Spleen (tissue), 11 donors: ENCODE measurements around the gene PRAMEF15. TPM values are rescaled to one million over a fixed set of nuclear protein-coding genes. Genes with fewer than 3 reads are reported as not detected.
A peak's percentile ranks its signal among the peaks of the same experiment; 100 is the strongest.
"Not testable (repeated sequence)": the region's sequence is repeated elsewhere in the genome, so short reads cannot be mapped to it uniquely, and the experiment has no call there.

Source experiments
- DNase-seq: peaks from one replicate; pipeline ENCODE4 v3.0.0-alpha.2; 2020
- H3K27ac ChIP-seq, 8 donors: fragments of 200-600 bp; sonication (generic) in 7 of 8; 1 replicate in 4 of 8; 2 replicates in 4 of 8; pipeline versions ENCODE4 v1.5.0 to v1.8.0; 2016 to 2021; ENCODE audit warnings: inconsistent platforms in 4 of 8, mild to moderate bottlenecking in 4 of 8, moderate library complexity in 1 of 8
- H3K27me3 ChIP-seq, 7 donors: fragments of 200-600 bp; sonication (generic) in 6 of 7; replicated peaks in 1 of 7; 1 replicate in 4 of 7; 2 replicates in 3 of 7; pipeline versions ENCODE4 v1.5.0 to v1.8.0; 2016 to 2021; ENCODE audit warnings: inconsistent platforms in 3 of 7, mild to moderate bottlenecking in 1 of 7
- H3K36me3 ChIP-seq, 6 donors: fragments of 200-600 bp; sonication (generic) in 5 of 6; 1 replicate in 4 of 6; 2 replicates in 2 of 6; pipeline versions ENCODE4 v1.5.0 to v1.8.0; 2016 to 2021; ENCODE audit warnings: inconsistent platforms in 2 of 6
- H3K4me1 ChIP-seq, 6 donors: fragments of 200-600 bp; sonication (generic) in 5 of 6; 1 replicate in 3 of 6; 2 replicates in 3 of 6; pipeline versions ENCODE4 v1.5.0 to v1.8.0; 2016 to 2021; ENCODE audit warnings: inconsistent platforms in 3 of 6
- H3K4me3 ChIP-seq, 8 donors: fragments of 200-600 bp; sonication (generic) in 7 of 8; 1 replicate in 4 of 8; 2 replicates in 4 of 8; pipeline versions ENCODE4 v1.5.0 to v1.8.0; 2016 to 2021; ENCODE audit warnings: inconsistent platforms in 4 of 8, mild to moderate bottlenecking in 4 of 8, moderate library complexity in 2 of 8
- H3K9me3 ChIP-seq, 8 donors: fragments of 200-600 bp; sonication (generic) in 7 of 8; 1 replicate in 4 of 8; 2 replicates in 4 of 8; pipeline versions ENCODE4 v1.5.0 to v1.8.0; 2016 to 2021; ENCODE audit warnings: inconsistent platforms in 4 of 8
- WGBS, 5 donors: extraction: QIAGEN DNeasy Blood & Tissue Kit in 3 of 5; methylation state at CpG; one replicate each; pipeline versions ENCODE4 v1.1.5 to v1.1.7; 2013 to 2018; 5-methylcytosine and 5-hydroxymethylcytosine counted together
- intact Hi-C: fragments of 100-400 bp; cut with DNase I; formaldehyde crosslinking; loops from one replicate; pipeline ENCODE4 v1.15.0; 2023; ENCODE audit warnings: low total_unique reads
- polyA plus RNA-seq, 3 donors: library from polyadenylated mRNA; stranded (reverse); fragments of 200-250 nt; gene quantifications; one replicate each; pipeline ENCODE4 v1.2.1, GENCODE V29; 2013
- small RNA-seq, 4 donors: library from RNA; depleted of rRNA; stranded (forward); fragments of <200 nt; gene quantifications; one replicate each; pipeline ENCODE3, GENCODE V24; 2016
- total RNA-seq, 7 donors: library from RNA; depleted of rRNA in 3 of 7; stranded (reverse); fragments of >200 nt in 3 of 7; fragmentation: NEBNext Ultra II Directional in 4 of 7; extraction: Animal tissue kit (Norgen Biotek cat#: 25700) in 4 of 7; gene quantifications; one replicate each; pipeline versions ENCODE4 v1.1.0 to v1.2.1, GENCODE V29; 2016 to 2021
- TF ChIP-seq, protein P1 (sequence below), 11 experiments: fragments of 200-600 bp in 7 of 11; fragments of 450-650 bp in 4 of 11; sonication (generic) in 4 of 11; IDR thresholded peaks in 8 of 11; conservative IDR thresholded peaks in 3 of 11; 1 replicate in 7 of 11; 2 replicates in 4 of 11; pipeline versions ENCODE4 v1.4.0 to v1.8.0; 2016 to 2021; ENCODE audit warnings: antibody characterized with exemption in 11 of 11, inconsistent platforms in 4 of 11, mild to moderate bottlenecking in 1 of 11
- donor health status: healthy with polysubstance abuse.
- donor health status: DM: no; HTN: no; CAD: no; lungs with moderate emphysema.
- donor health status: DM: no; HTN: no; CAD: no.
- donor health status: Bipolar disorder and iron deficiency.
- donor health status: healthy.
- donor health status: DM: no; HTN: no; CAD: no.
- donor health status: DM: yes; HTN: yes; CAD: no.

Gene PRAMEF15
- total and polyA plus RNA-seq, 10 donors, result not detected

GRCh38 chr1:13353476-13353875 is 38.1 kb downstream of the PRAMEF15 start:
- 85 to 98% (median 92%) methylated on average over 6 to 8 of the region's 8 CpGs for WGBS, 5 donors
- H3K4me1 ChIP-seq, result not testable (repeated sequence)

DNA sequence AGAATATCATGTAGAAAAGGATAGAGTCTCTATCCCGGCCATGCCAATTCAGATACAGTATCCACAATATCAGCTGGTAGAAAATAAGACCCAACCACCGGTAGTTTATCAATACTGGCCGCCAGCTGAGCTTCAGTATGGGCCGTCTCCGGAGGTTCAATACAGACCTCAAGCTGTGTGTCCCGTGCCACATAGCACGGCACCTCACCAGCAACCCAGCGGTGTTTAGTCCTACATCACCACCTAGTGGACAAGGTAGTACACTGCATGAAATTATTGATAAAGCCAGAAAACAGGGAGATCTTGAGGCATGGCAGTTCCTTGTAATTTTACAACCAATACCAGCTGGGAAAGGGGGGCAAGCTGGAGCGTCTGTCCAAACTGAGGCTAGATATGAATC is 39.1 kb downstream of the PRAMEF15 start:
- H3K27ac ChIP-seq, intact Hi-C loops, H3K4me1 ChIP-seq, H3K4me3 ChIP-seq, DNase-seq, H3K36me3 ChIP-seq, H3K27me3 ChIP-seq: not testable (repeated sequence)
- WGBS, 5 donors, result 0 to 6% (median 0%) methylated on average over 1 to 2 of the region's 9 CpGs; no CpG with 5 or more reads in 2 of the 5 donors
- H3K9me3 ChIP-seq, result peaks cover 0 to 30% (median 19%) of the 10 kb centered on the region in 8 donors

More at GRCh38 chr1:13353476-13353875, 38.1 kb downstream of the PRAMEF15 start:
- H3K9me3 ChIP-seq, result peaks cover 0 to 30% (median 19%) of the 10 kb centered on the region in 8 donors
- H3K27me3 ChIP-seq, H3K27ac ChIP-seq, DNase-seq, H3K36me3 ChIP-seq, H3K4me3 ChIP-seq, intact Hi-C loops: not testable (repeated sequence)

GRCh38 chr1:13356774-13357173 is 41.4 kb downstream of the PRAMEF15 start:
- intact Hi-C loops, result not testable (repeated sequence)
- H3K9me3 ChIP-seq, result peaks cover 0 to 25% (median 19%) of the 10 kb centered on the region in 8 donors

DNA sequence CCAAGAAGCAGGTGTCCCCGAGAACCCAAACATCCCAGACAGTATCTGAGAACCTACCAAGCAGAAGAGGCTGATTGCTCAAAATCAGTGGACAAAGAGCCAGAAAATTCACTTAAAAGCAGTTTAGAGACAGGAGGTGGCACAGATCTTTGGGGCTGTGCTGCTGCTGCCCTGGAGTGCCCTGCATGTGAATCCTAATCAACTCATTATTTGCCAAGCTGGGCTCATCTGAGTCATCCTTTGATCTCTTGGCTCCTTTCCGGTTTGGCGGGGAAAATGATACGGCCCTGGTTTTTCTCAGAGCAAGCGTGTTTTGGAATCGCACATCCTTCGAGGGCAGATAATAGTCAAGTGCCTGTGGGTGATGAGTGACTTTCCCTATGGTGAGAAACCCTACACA is 47.0 kb downstream of the PRAMEF15 start:
- H3K27ac ChIP-seq, H3K4me3 ChIP-seq, H3K9me3 ChIP-seq, H3K4me1 ChIP-seq, H3K36me3 ChIP-seq, intact Hi-C loops, DNase-seq, H3K27me3 ChIP-seq: not testable (repeated sequence)
- WGBS, 5 donors, result 63 to 92% (median 80%) methylated on average over 1 of the region's 7 CpGs; no CpG with 5 or more reads in 1 of the 5 donors

More at GRCh38 chr1:13356774-13357173, 41.4 kb downstream of the PRAMEF15 start:
- H3K4me3 ChIP-seq, H3K27ac ChIP-seq, DNase-seq, H3K27me3 ChIP-seq, H3K36me3 ChIP-seq, H3K4me1 ChIP-seq: not testable (repeated sequence)
- TF ChIP-seq, protein P1, sequence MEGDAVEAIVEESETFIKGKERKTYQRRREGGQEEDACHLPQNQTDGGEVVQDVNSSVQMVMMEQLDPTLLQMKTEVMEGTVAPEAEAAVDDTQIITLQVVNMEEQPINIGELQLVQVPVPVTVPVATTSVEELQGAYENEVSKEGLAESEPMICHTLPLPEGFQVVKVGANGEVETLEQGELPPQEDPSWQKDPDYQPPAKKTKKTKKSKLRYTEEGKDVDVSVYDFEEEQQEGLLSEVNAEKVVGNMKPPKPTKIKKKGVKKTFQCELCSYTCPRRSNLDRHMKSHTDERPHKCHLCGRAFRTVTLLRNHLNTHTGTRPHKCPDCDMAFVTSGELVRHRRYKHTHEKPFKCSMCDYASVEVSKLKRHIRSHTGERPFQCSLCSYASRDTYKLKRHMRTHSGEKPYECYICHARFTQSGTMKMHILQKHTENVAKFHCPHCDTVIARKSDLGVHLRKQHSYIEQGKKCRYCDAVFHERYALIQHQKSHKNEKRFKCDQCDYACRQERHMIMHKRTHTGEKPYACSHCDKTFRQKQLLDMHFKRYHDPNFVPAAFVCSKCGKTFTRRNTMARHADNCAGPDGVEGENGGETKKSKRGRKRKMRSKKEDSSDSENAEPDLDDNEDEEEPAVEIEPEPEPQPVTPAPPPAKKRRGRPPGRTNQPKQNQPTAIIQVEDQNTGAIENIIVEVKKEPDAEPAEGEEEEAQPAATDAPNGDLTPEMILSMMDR (IDR thresholded peaks at IDR 0.05 in 8 of 11, conservative IDR thresholded peaks at IDR 0.05 in 3 of 11), result peak in 9 of 11 experiments; percentile 19 to 68 (median 52)
- WGBS, 5 donors, result 0 to 4% (median 1%) methylated on average over 5 of the region's 5 CpGs

DNA sequence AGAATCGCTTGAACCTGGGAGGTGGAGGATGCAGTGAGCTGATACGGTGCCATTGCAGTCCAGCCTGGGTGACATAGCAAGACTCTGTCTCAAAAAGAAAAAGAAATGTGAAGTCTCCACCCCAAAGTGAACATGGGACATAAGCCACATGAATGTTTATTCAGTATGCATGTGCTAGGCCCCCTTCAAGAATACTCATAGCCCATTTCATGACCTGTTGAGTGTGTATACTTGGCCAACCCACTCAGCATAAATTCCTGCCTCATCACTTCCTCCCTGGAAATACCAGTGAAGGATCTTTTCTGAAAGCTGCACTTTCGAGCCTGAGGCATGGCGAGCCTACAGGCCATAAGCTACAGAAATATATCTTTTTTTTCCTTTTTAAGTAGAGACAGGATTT is 49.5 kb downstream of the PRAMEF15 start:
- 62 to 83% (median 70%) methylated on average over 2 to 3 of the region's 4 CpGs for WGBS, 5 donors
- DNase-seq, intact Hi-C loops: not testable (repeated sequence)

GRCh38 chr1:13366536-13366935 is 51.2 kb downstream of the PRAMEF15 start:
- WGBS, 5 donors, result 66 to 90% (median 77%) methylated on average over 3 of the region's 3 CpGs
- not testable (repeated sequence) for H3K36me3 ChIP-seq

More for the DNA sequence above, 49.5 kb downstream of the PRAMEF15 start:
- not testable (repeated sequence) for H3K27ac ChIP-seq, H3K27me3 ChIP-seq, H3K4me3 ChIP-seq, H3K4me1 ChIP-seq, H3K9me3 ChIP-seq, H3K36me3 ChIP-seq

GRCh38 chr1:13368544-13368943 is 53.2 kb downstream of the PRAMEF15 start:
- H3K4me3 ChIP-seq, H3K27ac ChIP-seq, H3K9me3 ChIP-seq, DNase-seq, H3K4me1 ChIP-seq, intact Hi-C loops, H3K36me3 ChIP-seq: not testable (repeated sequence)
- peaks cover 0 to 11% (median 0%) of the 10 kb centered on the region in 7 donors for H3K27me3 ChIP-seq
- 69 to 79% (median 73%) methylated on average over 3 to 4 of the region's 4 CpGs for WGBS, 5 donors

More at GRCh38 chr1:13366536-13366935, 51.2 kb downstream of the PRAMEF15 start:
- intact Hi-C loops, H3K9me3 ChIP-seq, H3K4me3 ChIP-seq, H3K27ac ChIP-seq, H3K4me1 ChIP-seq, DNase-seq: not testable (repeated sequence)
- H3K27me3 ChIP-seq, result peaks cover 0 to 11% (median 0%) of the 10 kb centered on the region in 7 donors

Small RNAs within 50 kb of the gene (small RNA-seq; reads per million reads assigned to genes)
- 0 reads per million in 4 donors for gene RNU6-771P

Other genes with a start within 250 kb of the PRAMEF15 start
- not detected for gene PRAMEF25, start 244.8 kb upstream of the PRAMEF15 start, total RNA-seq
- gene PRAMEF25, start 244.8 kb upstream of the PRAMEF15 start, polyA plus RNA-seq, result not detected
- not detected for gene HNRNPCL2, start 198.7 kb upstream of the PRAMEF15 start, total RNA-seq
- not detected for gene HNRNPCL2, start 198.7 kb upstream of the PRAMEF15 start, polyA plus RNA-seq
- gene PRAMEF26, start 159.6 kb upstream of the PRAMEF15 start, total RNA-seq, result not detected
- gene PRAMEF26, start 159.6 kb upstream of the PRAMEF15 start, polyA plus RNA-seq, result not detected
- gene HNRNPCL4, start 149.9 kb upstream of the PRAMEF15 start, total RNA-seq, result not detected
- gene HNRNPCL4, start 149.9 kb upstream of the PRAMEF15 start, polyA plus RNA-seq, result not detected
- gene PRAMEF9, start 143.7 kb upstream of the PRAMEF15 start, total RNA-seq, result not detected
- gene PRAMEF9, start 143.7 kb upstream of the PRAMEF15 start, polyA plus RNA-seq, result not detected
- gene PRAMEF13, start 114.2 kb upstream of the PRAMEF15 start, total RNA-seq, result not detected
- not detected for gene PRAMEF13, start 114.2 kb upstream of the PRAMEF15 start, polyA plus RNA-seq
- not detected for gene PRAMEF18, start 89.4 kb upstream of the PRAMEF15 start, total RNA-seq
- gene PRAMEF18, start 89.4 kb upstream of the PRAMEF15 start, polyA plus RNA-seq, result not detected
- gene PRAMEF5, start 61.4 kb upstream of the PRAMEF15 start, total RNA-seq, result not detected
- gene PRAMEF5, start 61.4 kb upstream of the PRAMEF15 start, polyA plus RNA-seq, result not detected
- gene PRAMEF8, start 30.4 kb upstream of the PRAMEF15 start, total RNA-seq, result not detected
- gene PRAMEF8, start 30.4 kb upstream of the PRAMEF15 start, polyA plus RNA-seq, result not detected
- gene PRAMEF33, start 12.0 kb upstream of the PRAMEF15 start, total RNA-seq, result not detected
- gene PRAMEF33, start 12.0 kb upstream of the PRAMEF15 start, polyA plus RNA-seq, result not detected
- not detected for gene PRAMEF14, start 31.6 kb downstream of the PRAMEF15 start, total RNA-seq
- gene PRAMEF14, start 31.6 kb downstream of the PRAMEF15 start, polyA plus RNA-seq, result not detected
- gene PRAMEF19, start 56.4 kb downstream of the PRAMEF15 start, total RNA-seq, result not detected
- gene PRAMEF19, start 56.4 kb downstream of the PRAMEF15 start, polyA plus RNA-seq, result not detected
- gene PRAMEF17, start 74.1 kb downstream of the PRAMEF15 start, total RNA-seq, result not detected
- gene PRAMEF17, start 74.1 kb downstream of the PRAMEF15 start, polyA plus RNA-seq, result not detected
- gene PRAMEF20, start 94.9 kb downstream of the PRAMEF15 start, total RNA-seq, result not detected
- gene PRAMEF20, start 94.9 kb downstream of the PRAMEF15 start, polyA plus RNA-seq, result under 1 TPM in 1 of 3 donors, not detected in 2; 0.09 TPM
- gene LRRC38, start 198.4 kb downstream of the PRAMEF15 start, total RNA-seq, result under 1 TPM in 1 of 7 donors, not detected in 6; 0.28 TPM
- under 1 TPM in 1 of 3 donors, not detected in 2; 0.03 TPM for gene LRRC38, start 198.4 kb downstream of the PRAMEF15 start, polyA plus RNA-seq